Calu3 (cell line): Measurements from ENCODE around the gene NEXN. TPM values are rescaled to one million over a fixed set of nuclear protein-coding genes. Genes with fewer than 3 reads are reported as not detected.

ENCODE experiments used
- BruUV-seq: library from RNA; stranded (reverse); fragments of 400-500 nt; replicated peaks from 2 replicates; lab custom pipeline; 2021; lab: Mats Ljungman, UMichigan
- CTCF ChIA-PET: fragments of 300-600 bp; sonication (Branson Sonifier 250); formaldehyde crosslinking; loops from one replicate; lab custom pipeline; 2022; ENCODE audit warnings: antibody characterized with exemption; lab: Charles Lee
- DNase-seq: peaks from one replicate; pipeline ENCODE4 v3.0.0; 2022
- H3K27ac Mint-ChIP-seq: one replicate; pipeline ENCODE4 v1.8.0; 2022; ENCODE audit warnings: mixed read lengths; ENCODE audit not compliant: unreplicated experiment
- H3K27me3 Mint-ChIP-seq: one replicate; pipeline ENCODE4 v1.8.0; 2022; ENCODE audit warnings: mixed read lengths; ENCODE audit not compliant: unreplicated experiment
- H3K36me3 Mint-ChIP-seq: one replicate; pipeline ENCODE4 v1.8.0; 2022; ENCODE audit warnings: mild to moderate bottlenecking, moderate library complexity, mixed read lengths; ENCODE audit not compliant: insufficient read depth, unreplicated experiment
- H3K4me1 Mint-ChIP-seq: one replicate; pipeline ENCODE4 v1.8.0; 2022; ENCODE audit warnings: mild to moderate bottlenecking, low read depth, mixed read lengths; ENCODE audit not compliant: unreplicated experiment
- H3K4me3 Mint-ChIP-seq: one replicate; pipeline ENCODE4 v1.8.0; 2022; ENCODE audit warnings: mild to moderate bottlenecking, low read depth, moderate library complexity, mixed read lengths; ENCODE audit not compliant: unreplicated experiment
- H3K9me3 Mint-ChIP-seq: one replicate; pipeline ENCODE4 v1.8.0; 2022; ENCODE audit warnings: low read depth, mixed read lengths; ENCODE audit not compliant: unreplicated experiment
- CTCF ChIP-seq: fragments of 200-600 bp; IDR thresholded peaks from one replicate; pipeline ENCODE4 v1.8.0; 2022; ENCODE audit warnings: antibody characterized with exemption; ENCODE audit not compliant: unreplicated experiment
- intact Hi-C: fragments of 100-400 bp; cut with micrococcal nuclease; formaldehyde crosslinking; loops from one replicate; pipeline ENCODE4 v1.10.0; 2022; ENCODE audit not compliant: unreplicated experiment
- total RNA-seq: library from RNA; stranded (reverse); gene quantifications from 2 replicates; pipeline ENCODE4 v1.2.3, GENCODE V29; 2022

NEXN gene
- total RNA-seq, 1 experiment from 2014 or later = 2.0 TPM

DNA sequence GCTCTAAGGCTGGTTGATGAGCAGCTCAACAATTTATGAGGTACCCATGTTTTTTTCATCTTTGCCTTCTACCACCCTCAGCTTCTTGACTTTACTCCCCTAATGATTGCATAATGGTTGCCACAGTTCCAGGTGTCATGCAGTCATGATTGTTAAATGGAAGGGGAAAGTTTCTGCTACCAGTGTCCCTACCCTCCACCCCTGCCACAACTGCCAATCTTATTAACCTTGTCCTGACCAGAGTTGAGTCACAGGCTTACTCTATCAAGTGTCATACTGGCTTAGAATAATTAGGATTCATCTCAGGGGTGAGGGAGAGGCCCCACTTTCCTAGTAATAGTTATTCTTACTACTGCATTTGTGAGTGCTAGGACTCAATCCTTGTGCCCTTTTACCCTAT is 98.4 kb downstream of the NEXN start:
- H3K27me3 Mint-ChIP-seq = no peaks in the 10 kb centered on the region
- H3K4me1 Mint-ChIP-seq = peaks cover 25% of the 10 kb centered on the region
- no peak overlapping the region for H3K27ac Mint-ChIP-seq
- BruUV-seq = no TSS peak
- intact Hi-C loops = no loop called here
- H3K4me3 Mint-ChIP-seq = no peak overlapping the region
- H3K9me3 Mint-ChIP-seq = no peaks in the 10 kb centered on the region
- CTCF ChIA-PET = no interaction called here
- TF ChIP-seq CTCF = no peak
- DNase-seq = no peak
- H3K36me3 Mint-ChIP-seq = peaks cover 9% of the 10 kb centered on the region

DNA sequence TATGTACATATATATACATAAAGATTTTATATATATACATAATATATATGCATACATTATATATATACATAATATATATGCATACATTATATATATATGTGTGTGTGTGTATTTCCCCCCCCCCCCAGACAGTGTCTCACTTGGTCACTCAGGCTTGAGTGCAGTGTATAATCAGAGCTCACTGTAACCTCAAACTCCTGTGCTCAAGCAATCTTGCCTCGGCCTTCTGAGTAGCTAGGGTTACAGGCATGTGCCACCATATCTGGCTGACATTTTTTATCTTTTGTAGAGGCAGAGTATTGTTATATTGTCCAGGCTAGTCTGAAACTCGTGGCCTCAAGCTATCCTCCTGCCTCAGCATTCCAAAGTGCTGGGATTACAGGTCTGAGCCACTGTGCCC is 99.5 kb downstream of the NEXN start:
- Mint-ChIP-seq H3K4me3 (no peak overlapping the region), H3K9me3 (no peaks in the 10 kb centered on the region), H3K27ac (no peak overlapping the region), H3K27me3 (no peaks in the 10 kb centered on the region), H3K36me3 (peaks cover 9% of the 10 kb centered on the region), H3K4me1 (peaks cover 20% of the 10 kb centered on the region)
- DNase-seq = no peak
- intact Hi-C loops = no loop called here
- TF ChIP-seq CTCF = no peak
- no TSS peak for BruUV-seq
- CTCF ChIA-PET = no interaction called here

- H3K9me3 Mint-ChIP-seq = no peaks in the 10 kb centered on the region
- H3K36me3 Mint-ChIP-seq = peaks cover 13% of the 10 kb centered on the region
These were observed 101.3 kb downstream of the NEXN start for GRCh38 chr1:77989744-77990143.

DNA sequence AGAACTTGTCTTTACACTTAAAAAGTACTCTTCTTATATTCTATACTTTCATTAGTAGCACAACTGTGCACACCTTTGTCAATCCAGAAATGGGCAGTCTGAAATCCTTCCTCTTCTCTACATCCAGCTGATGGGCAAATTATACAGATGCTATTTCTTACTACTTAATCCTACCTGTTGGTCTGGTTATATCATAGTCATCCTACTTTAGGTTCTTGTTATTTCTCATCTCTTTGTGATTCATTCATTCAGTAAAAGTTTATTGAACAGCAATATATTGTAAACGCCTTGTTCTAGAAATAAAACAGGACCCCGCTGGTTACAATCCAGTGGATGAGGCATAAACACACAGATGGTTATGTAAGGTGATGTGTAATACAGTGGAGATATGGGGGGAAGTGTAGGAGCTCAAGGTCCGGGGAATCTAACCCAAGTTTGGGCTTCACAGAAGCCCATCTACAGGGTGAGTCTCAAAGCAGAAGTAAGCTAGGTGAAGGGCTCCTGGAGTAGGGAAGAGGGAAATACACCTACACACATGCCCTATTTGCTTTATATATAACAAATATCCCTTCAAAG is 102.3 kb downstream of the NEXN start:
- CTCF ChIA-PET = no interaction called here

More at GRCh38 chr1:77989744-77990143, 101.3 kb downstream of the NEXN start:
- no peak for TF ChIP-seq CTCF
- H3K27me3 Mint-ChIP-seq = no peaks in the 10 kb centered on the region
- H3K4me1 Mint-ChIP-seq = peaks cover 8% of the 10 kb centered on the region
- intact Hi-C loops = no loop called here
- CTCF ChIA-PET = no interaction called here
- H3K4me3 Mint-ChIP-seq = no peak overlapping the region
- H3K27ac Mint-ChIP-seq = no peak overlapping the region
- BruUV-seq = no TSS peak
- DNase-seq = no peak

More for the DNA sequence above, 102.3 kb downstream of the NEXN start:
- Mint-ChIP-seq H3K27me3 (no peaks in the 10 kb centered on the region), H3K4me3 (no peak overlapping the region), H3K36me3 (peaks cover 13% of the 10 kb centered on the region), H3K27ac (no peak overlapping the region), H3K4me1 (peaks cover 8% of the 10 kb centered on the region), H3K9me3 (no peaks in the 10 kb centered on the region)
- intact Hi-C loops = no loop called here
- no peak for DNase-seq
- no peak for TF ChIP-seq CTCF
- BruUV-seq = no TSS peak
